GM13976 (cell line): ENCODE results near the gene DSCAML1.

Experiments
- DNase-seq: peaks from one replicate; pipeline ENCODE4 v3.0.0; 2012; ENCODE audit warnings: low spot score
- CTCF ChIP-seq: IDR thresholded peaks from 2 replicates; pipeline ENCODE4 v1.5.1; 2012; ENCODE audit warnings: borderline replicate concordance, mild to moderate bottlenecking; ENCODE audit not compliant: insufficient read depth; ENCODE audit errors: extremely low read depth, missing control alignments, control extremely low read depth
- in situ Hi-C: fragments of 300-500 bp; cut with MboI; formaldehyde crosslinking; loops from one replicate; pipeline ENCODE4 v1.12.0; 2022; ENCODE audit warnings: low sequenced_read_pairs, mixed read lengths, inconsistent platforms; ENCODE audit not compliant: unreplicated experiment

Gene DSCAML1

GRCh38 chr11:117836077-117836960 is 39.3 kb upstream of the DSCAML1 start:
- in situ Hi-C loops: loop anchor here (10.0 kb wide), 1 partner anchor 218 kb away; no protein-coding TSS in a partner anchor
- no peak for DNase-seq
- no peak for TF ChIP-seq CTCF

GRCh38 chr11:117835576-117835975 is 38.6 kb upstream of the DSCAML1 start:
- TF ChIP-seq CTCF: no peak
- in situ Hi-C loops: loop anchor here (10.0 kb wide), 1 partner anchor 219 kb away; no protein-coding TSS in a partner anchor

GRCh38 chr11:117834838-117835443 is 37.9 kb upstream of the DSCAML1 start:
- in situ Hi-C loops: loop anchor here (10.0 kb wide), 1 partner anchor 220 kb away; no protein-coding TSS in a partner anchor
- no peak for DNase-seq
- no peak for TF ChIP-seq CTCF

More at GRCh38 chr11:117835576-117835975, 38.6 kb upstream of the DSCAML1 start:
- no peak for DNase-seq

- no peak for TF ChIP-seq CTCF
- in situ Hi-C loops: loop anchor here (10.0 kb wide), 1 partner anchor 221 kb away; no protein-coding TSS in a partner anchor
- no peak for DNase-seq
These were observed 37.2 kb upstream of the DSCAML1 start for GRCh38 chr11:117834068-117834810.

GRCh38 chr11:117833401-117833891 is 36.4 kb upstream of the DSCAML1 start:
- no peak for DNase-seq
- in situ Hi-C loops: loop anchor here (10.0 kb wide), 1 partner anchor 221 kb away; no protein-coding TSS in a partner anchor
- no peak for TF ChIP-seq CTCF

GRCh38 chr11:117832511-117832910 is 35.5 kb upstream of the DSCAML1 start:
- DNase-seq: no peak
- TF ChIP-seq CTCF: no peak
- in situ Hi-C loops: loop anchor here (10.0 kb wide), 1 partner anchor 222 kb away; no protein-coding TSS in a partner anchor
